Peyer's patch (tissue), 4 donors: ENCODE data around the gene PGM5. TPM values are rescaled to one million over a fixed set of nuclear protein-coding genes. Genes with fewer than 3 reads are reported as not detected.
"Not testable (repeated sequence)": the region's sequence is repeated elsewhere in the genome, so short reads cannot be mapped to it uniquely, and the experiment has no call there.

Experiments used
- DNase-seq, 3 donors: peaks; one replicate each; pipeline ENCODE4 v3.0.0-alpha.2; 2017 to 2019
- H3K27ac ChIP-seq, 4 donors: fragments of 200-600 bp; sonication (generic); one replicate each; pipeline ENCODE4 v1.5.1; 2016 to 2019
- H3K27me3 ChIP-seq, 2 donors: fragments of 200-600 bp; sonication (generic); one replicate each; pipeline ENCODE4 v1.5.1; 2019
- H3K36me3 ChIP-seq, 3 donors: fragments of 200-600 bp; sonication (generic); one replicate each; pipeline ENCODE4 v1.5.1; 2016 to 2019
- H3K4me1 ChIP-seq, 4 donors: fragments of 200-600 bp; sonication (generic); one replicate each; pipeline ENCODE4 v1.5.1; 2016 to 2019
- H3K4me3 ChIP-seq, 4 donors: fragments of 200-600 bp; sonication (generic); 1 replicate in 3 of 4; 2 replicates in 1 of 4; pipeline ENCODE4 v1.5.1; 2016 to 2019; ENCODE audit warnings: mild to moderate bottlenecking in 1 of 4
- H3K9me3 ChIP-seq, 4 donors: fragments of 200-600 bp; sonication (generic); one replicate each; pipeline ENCODE4 v1.5.1; 2016 to 2019; ENCODE audit warnings: mild to moderate bottlenecking in 1 of 4
- POLR2A ChIP-seq, 2 donors: fragments of 450-650 bp; IDR thresholded peaks; one replicate each; pipeline ENCODE4 v1.5.1; 2017; ENCODE audit warnings: antibody characterized with exemption in 2 of 2, mild to moderate bottlenecking in 2 of 2, moderate library complexity in 2 of 2
- total RNA-seq, 4 donors: library from RNA; depleted of rRNA; stranded (reverse); fragments of >200 nt; gene quantifications; one replicate each; pipeline ENCODE4 v1.1.0, GENCODE V29; 2016
- TF ChIP-seq, protein P1 (sequence below), 6 experiments: fragments of 450-650 bp in 4 of 6; fragments of 200-600 bp in 2 of 6; sonication (generic) in 1 of 6; IDR thresholded peaks; one replicate each; pipeline ENCODE4 v1.5.1; 2017 to 2019; ENCODE audit warnings: antibody characterized with exemption in 6 of 6, mild to moderate bottlenecking in 3 of 6, moderate library complexity in 1 of 6

PGM5 gene
- total RNA-seq, 4 donors from 2014 or later: 7.5 to 30.5 (median 23.6) TPM

- not testable (repeated sequence) for H3K4me3 ChIP-seq, H3K36me3 ChIP-seq, H3K4me1 ChIP-seq, H3K27me3 ChIP-seq, DNase-seq, H3K27ac ChIP-seq, H3K9me3 ChIP-seq
Observed at GRCh38 chr9:68397796-68398195, 41.4 kb downstream of the PGM5 start.

GRCh38 chr9:68398324-68398723 is 41.9 kb downstream of the PGM5 start:
- not testable (repeated sequence) for H3K4me3 ChIP-seq, H3K27ac ChIP-seq, H3K27me3 ChIP-seq

DNA sequence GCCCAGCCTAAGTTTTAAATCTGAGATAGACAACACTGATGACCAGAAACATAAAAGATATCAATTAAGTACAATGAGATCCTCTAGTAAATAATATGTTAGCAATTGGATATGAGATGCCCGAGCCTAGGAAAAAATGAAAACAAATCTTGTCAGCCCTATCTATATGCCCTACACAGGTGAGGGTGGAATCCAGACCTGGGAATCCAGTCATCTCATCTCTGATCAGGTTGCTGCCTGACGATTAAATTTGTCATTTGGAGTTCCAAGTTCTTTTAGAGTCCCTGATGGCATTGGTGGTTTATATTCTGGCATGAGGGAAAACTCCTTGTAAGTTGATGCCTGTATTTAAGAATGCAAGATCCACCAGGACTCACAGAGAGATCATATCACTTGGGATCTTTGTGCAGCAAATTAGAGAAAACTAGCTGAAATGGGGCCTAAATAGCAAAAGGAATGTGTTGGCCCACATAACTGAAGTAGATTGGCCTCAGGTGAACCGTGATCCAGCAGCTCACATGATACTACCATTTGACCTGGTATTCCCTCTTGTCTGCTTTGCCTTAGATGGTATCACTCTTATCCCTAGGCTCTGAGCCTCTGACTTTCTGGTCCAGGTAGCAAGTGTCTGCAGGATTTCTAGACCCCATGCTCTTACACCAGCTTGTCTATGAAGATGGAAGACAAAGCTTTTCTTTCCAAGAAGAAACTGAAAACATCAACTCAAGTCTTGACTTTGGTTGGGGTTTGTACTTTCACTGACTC is 48.2 kb downstream of the PGM5 start:
- H3K4me1 ChIP-seq, H3K4me3 ChIP-seq, H3K27ac ChIP-seq, H3K27me3 ChIP-seq, H3K9me3 ChIP-seq, H3K36me3 ChIP-seq, DNase-seq: not testable (repeated sequence)

More at GRCh38 chr9:68398324-68398723, 41.9 kb downstream of the PGM5 start:
- not testable (repeated sequence) for H3K9me3 ChIP-seq, DNase-seq, H3K36me3 ChIP-seq, H3K4me1 ChIP-seq

- H3K27ac ChIP-seq, H3K4me3 ChIP-seq: not testable (repeated sequence)
Observed at GRCh38 chr9:68411865-68412264, 55.5 kb downstream of the PGM5 start.

DNA sequence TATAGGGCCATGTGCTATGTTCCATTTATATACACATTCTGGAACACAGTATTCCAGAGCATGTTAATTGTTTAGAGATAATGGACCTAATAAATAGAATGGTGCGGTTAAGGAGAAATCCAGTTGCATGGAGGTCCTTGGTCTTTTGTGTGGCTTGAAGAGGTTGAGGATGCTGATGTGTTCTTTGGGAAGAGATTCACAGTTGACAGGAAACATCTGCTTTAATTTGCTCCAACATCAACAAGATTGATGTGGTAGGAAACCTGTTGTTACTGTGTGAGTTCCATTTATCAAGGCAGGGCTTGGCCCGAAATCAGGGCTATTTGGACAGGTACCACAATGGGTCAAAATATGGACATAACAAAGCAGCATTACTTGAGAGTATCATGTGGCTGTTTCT is 56.3 kb downstream of the PGM5 start:
- H3K27ac ChIP-seq, H3K4me1 ChIP-seq, H3K9me3 ChIP-seq, H3K27me3 ChIP-seq, H3K36me3 ChIP-seq, H3K4me3 ChIP-seq, DNase-seq: not testable (repeated sequence)

More at GRCh38 chr9:68411865-68412264, 55.5 kb downstream of the PGM5 start:
- not testable (repeated sequence) for H3K4me1 ChIP-seq, DNase-seq, H3K27me3 ChIP-seq, H3K36me3 ChIP-seq, H3K9me3 ChIP-seq

- DNase-seq: not testable (repeated sequence)
Observed at GRCh38 chr9:68415065-68415464, 58.7 kb downstream of the PGM5 start.

DNA sequence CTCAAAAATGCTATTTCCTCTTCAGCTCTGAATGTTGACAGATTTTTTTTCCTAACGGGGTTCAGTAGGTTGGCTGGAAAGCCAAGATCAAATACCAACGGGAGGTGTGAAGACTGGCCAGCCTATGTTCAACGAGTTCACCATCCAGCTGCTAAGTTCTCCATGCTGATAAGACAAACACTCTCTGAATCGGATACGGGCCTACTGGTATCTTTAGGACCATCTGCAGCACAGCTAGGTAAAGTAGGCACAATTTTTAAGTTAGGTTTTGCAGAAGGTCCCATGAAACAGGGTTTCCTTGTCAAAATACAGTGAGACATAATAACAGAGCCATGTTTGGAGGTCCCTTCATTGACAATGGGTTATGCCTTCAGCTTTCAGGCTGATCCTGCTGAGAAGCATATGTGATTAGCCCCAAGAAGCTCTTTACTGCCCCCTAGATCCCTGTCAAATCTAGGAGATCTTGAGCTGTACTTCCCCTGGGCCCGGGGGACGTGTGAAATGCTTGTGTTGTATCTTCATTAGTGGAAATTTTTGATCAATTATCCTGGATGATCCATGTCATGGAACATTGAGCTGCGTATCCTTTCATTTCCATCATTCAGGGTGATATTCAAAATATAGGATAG is 60.6 kb downstream of the PGM5 start:
- Histone ChIP-seq H3K27ac (no peak overlapping the region), H3K27me3 (no peaks in the 10 kb centered on the region)
- no peak for DNase-seq

More at GRCh38 chr9:68415065-68415464, 58.7 kb downstream of the PGM5 start:
- H3K36me3 ChIP-seq, H3K4me3 ChIP-seq, H3K27me3 ChIP-seq, H3K4me1 ChIP-seq, H3K9me3 ChIP-seq, H3K27ac ChIP-seq: not testable (repeated sequence)

DNA sequence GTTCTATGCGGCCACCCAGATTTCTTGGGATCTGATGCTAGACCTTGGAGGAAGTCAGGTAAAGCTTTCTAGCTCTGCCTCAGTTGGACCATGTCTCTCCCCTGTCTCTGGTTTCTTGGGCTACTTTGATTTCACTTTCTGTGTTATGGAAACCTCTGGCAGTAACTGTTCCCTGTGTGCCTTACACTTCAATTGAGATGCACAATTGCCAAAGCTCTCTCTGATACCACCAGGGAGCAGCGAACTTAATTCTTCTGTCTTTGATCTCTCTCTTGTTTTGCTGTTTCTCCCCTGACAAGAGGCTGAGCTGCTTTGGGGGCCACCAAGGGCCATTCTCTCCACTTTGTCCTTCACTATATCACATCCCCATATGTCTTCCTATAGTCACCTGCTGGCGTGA is 61.4 kb downstream of the PGM5 start:
- Histone ChIP-seq H3K27ac (no peak overlapping the region), H3K9me3 (no peaks in the 10 kb centered on the region)
- TF ChIP-seq POLR2A (IDR thresholded peaks at IDR 0.05): no peak
- TF ChIP-seq, protein P1, sequence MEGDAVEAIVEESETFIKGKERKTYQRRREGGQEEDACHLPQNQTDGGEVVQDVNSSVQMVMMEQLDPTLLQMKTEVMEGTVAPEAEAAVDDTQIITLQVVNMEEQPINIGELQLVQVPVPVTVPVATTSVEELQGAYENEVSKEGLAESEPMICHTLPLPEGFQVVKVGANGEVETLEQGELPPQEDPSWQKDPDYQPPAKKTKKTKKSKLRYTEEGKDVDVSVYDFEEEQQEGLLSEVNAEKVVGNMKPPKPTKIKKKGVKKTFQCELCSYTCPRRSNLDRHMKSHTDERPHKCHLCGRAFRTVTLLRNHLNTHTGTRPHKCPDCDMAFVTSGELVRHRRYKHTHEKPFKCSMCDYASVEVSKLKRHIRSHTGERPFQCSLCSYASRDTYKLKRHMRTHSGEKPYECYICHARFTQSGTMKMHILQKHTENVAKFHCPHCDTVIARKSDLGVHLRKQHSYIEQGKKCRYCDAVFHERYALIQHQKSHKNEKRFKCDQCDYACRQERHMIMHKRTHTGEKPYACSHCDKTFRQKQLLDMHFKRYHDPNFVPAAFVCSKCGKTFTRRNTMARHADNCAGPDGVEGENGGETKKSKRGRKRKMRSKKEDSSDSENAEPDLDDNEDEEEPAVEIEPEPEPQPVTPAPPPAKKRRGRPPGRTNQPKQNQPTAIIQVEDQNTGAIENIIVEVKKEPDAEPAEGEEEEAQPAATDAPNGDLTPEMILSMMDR (IDR thresholded peaks at IDR 0.05): no peak

More for the DNA sequence above, 60.6 kb downstream of the PGM5 start:
- Histone ChIP-seq H3K4me3 (no peak overlapping the region), H3K4me1 (no peaks in the 10 kb centered on the region), H3K36me3 (no peaks in the 10 kb centered on the region), H3K9me3 (no peaks in the 10 kb centered on the region)
- TF ChIP-seq POLR2A (IDR thresholded peaks at IDR 0.05): no peak
- TF ChIP-seq, protein P1 (IDR thresholded peaks at IDR 0.05): no peak

More for the DNA sequence above, 61.4 kb downstream of the PGM5 start:
- Histone ChIP-seq H3K27me3 (no peaks in the 10 kb centered on the region), H3K4me1 (no peaks in the 10 kb centered on the region), H3K36me3 (no peaks in the 10 kb centered on the region), H3K4me3 (no peak overlapping the region)
- no peak for DNase-seq
